Measurements from ENCODE around the gene ERICH6.

Gene ERICH6

GRCh38 chr3:150612494-150612893, 91.2 kb downstream of the ERICH6 start:
- no peak for DNase-seq

DNA sequence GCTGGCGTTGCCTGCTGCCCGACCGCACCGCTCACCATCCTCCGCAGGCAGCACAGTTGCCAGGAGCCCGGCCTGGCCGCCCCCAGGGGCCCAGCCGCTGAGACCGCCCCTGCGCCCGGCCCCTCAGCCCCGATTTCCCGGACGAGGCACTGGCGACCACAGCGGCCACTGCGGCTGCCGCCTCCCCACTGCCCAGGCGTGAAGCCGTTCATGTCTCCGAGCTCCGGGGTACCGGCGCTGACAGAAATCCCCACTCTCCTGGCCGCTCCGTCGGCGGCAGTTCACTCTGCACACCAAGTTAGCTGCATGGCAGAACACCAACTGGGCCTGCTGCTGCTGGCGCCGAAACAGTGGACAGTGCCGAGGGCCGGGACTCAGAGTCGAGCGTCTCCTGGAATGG, 92.1 kb downstream of the ERICH6 start:
- no peak for DNase-seq

DNA sequence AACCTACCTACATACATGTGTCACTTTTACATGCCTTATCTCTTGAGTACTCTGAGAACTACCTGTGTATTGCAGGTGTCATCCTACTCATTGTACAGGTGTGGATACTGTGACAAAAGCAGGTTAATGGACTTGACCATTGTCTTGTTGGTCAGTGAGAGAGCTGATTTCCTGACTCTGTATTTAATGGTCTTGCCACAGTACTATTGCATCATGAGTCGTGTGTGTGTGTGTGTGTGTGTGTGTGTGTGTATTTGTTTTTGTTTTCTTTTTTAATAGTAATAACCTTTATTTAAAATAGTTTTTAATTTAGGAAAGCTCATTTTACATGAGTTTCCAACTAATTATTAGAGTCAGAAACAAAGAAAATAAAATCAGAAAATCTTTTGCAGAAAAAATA, 92.9 kb downstream of the ERICH6 start:
- no peak for DNase-seq

- no peak for DNase-seq
Observed at GRCh38 chr3:150609988-150610387, 93.7 kb downstream of the ERICH6 start.
